GM12878 (cell line): Measurements from ENCODE around the gene DAZAP1.

Source experiments
- KLF5 ChIP-seq: fragments of 450-650 bp; IDR thresholded peaks from 2 replicates; pipeline ENCODE4 v1.6.1; 2014; ENCODE audit warnings: mild to moderate bottlenecking; ENCODE audit not compliant: partially characterized antibody
- POLR2AphosphoS5 ChIP-seq: IDR thresholded peaks from 2 replicates; pipeline ENCODE4 v1.6.1; 2011; ENCODE audit warnings: mild to moderate bottlenecking, low read length, inconsistent platforms

- TF ChIP-seq POLR2AphosphoS5 (no peak), KLF5 (no peak)
Observed at GRCh38 chr19:1400281-1401137, 6.9 kb upstream of the DAZAP1 start.
